KBM-7 (cell line): ENCODE data around the gene GM2A.
A peak's percentile ranks its signal among the peaks of the same experiment; 100 is the strongest.
"Not testable (repeated sequence)": the region's sequence is repeated elsewhere in the genome, so short reads cannot be mapped to it uniquely, and the experiment has no call there.

Source experiments
- DNase-seq: peaks from one replicate; pipeline ENCODE4 v3.0.0-alpha.2; 2015
- in situ Hi-C: fragments of 300-500 bp; cut with MboI; formaldehyde crosslinking; loops from 2 replicates; pipeline ENCODE4 v1.14.3; 2020; ENCODE audit warnings: low sequenced_read_pairs, low pct_unique_long_range_greater_than_20kb, mixed read lengths

The GM2A gene

DNA sequence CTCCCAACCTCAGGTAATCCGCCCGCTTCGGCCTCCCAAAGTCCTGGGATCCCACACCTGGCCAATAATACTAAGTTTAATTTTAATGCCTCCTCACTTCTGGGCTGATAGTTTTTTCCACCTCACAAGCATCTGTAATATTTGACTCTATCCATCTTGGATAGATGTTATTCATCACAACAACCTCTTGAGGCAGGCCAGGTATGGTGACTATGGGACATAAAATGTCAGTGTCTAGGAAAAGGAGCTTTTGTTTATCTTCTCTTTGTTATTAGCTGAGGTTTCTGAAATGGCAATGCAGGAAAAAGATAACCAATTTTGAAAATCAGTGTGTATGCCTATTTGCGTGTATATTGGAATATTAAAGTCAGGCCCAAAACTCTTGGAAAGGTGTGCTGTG, 27.9 kb upstream of the GM2A start:
- DNase-seq, result no peak
- in situ Hi-C loops, result no loop called here

- in situ Hi-C loops, result no loop called here
- DNase-seq, result no peak
Observed at GRCh38 chr5:151225475-151225874, 27.5 kb upstream of the GM2A start.

DNA sequence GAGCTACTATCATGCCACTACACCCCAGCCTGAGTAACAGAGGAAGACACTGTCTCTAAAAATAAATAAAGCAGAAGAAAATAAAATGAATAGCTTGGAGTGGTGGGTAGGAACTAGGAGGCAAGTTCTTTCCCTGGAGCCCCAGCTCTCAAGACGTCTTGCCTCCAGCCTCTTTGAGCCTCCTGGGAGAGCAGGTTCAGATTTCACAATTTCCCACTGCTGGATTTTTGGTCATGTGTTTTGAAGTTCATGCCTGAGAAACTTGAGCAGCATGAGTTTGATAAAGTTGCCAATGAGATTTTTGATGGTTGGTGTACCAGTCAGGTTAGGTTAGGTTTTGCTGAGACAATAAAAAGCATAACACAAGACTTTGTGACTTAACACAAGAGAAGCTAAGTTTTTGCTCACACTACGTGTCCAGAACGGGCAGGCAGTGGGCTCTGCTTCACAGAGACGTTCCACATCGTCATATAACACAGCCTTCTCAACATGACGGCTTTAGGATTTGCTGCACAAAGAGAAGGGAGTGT, 25.0 kb upstream of the GM2A start:
- in situ Hi-C loops, result no loop called here
- no peak for DNase-seq

- DNase-seq, result no peak
- in situ Hi-C loops, result no loop called here
Observed at GRCh38 chr5:151228986-151229385, 24.0 kb upstream of the GM2A start.

DNA sequence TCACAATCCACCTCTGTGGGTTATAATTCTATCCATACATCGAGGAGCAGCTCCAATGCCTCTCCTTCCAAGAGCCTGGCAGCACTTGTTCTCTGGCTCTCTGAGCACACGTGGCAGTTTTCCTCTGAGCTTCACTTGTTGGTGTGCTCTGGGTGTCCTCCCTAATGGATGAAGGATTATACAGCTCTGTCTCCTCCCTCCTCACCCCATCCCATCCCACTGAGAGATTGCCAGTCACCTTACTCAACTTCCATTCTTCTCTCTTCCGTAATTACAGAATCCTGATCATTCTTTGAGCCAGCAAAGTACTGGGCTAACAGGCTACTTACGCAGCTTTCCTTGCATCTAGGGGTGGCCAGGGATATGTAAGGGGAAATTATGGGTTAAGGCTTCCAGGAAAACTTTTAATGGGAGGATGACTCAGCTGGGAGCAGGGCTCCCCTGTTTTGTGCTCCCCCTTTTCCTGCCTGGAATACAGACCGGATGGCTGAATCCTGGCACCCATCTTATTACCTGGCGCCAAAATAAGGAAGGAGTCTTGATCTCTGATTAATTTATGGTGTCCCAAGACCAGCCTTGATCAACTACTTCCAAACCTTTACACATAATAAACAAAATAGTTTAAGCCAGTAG, 22.8 kb upstream of the GM2A start:
- no peak for DNase-seq
- in situ Hi-C loops, result no loop called here

DNA sequence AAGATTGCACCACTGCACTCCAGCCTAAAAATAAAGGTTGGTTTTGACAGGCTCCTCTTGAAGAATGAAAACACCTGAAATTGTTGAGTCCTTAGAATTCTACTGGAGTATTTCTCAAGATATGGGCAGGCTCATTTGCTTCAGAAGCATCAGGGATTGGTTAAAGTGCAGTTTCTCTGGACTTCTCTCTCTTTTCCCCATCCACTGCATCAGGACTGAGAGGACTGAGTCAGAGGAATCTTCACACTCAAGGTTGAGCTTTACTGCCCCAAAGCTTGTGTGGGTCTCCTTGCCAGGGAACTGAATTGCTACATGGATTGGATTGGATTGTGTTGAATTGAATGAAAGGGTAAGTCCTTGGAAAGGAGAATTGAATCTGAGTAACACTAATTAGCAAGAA, 21.6 kb upstream of the GM2A start:
- no peak for DNase-seq
- in situ Hi-C loops, result no loop called here

DNA sequence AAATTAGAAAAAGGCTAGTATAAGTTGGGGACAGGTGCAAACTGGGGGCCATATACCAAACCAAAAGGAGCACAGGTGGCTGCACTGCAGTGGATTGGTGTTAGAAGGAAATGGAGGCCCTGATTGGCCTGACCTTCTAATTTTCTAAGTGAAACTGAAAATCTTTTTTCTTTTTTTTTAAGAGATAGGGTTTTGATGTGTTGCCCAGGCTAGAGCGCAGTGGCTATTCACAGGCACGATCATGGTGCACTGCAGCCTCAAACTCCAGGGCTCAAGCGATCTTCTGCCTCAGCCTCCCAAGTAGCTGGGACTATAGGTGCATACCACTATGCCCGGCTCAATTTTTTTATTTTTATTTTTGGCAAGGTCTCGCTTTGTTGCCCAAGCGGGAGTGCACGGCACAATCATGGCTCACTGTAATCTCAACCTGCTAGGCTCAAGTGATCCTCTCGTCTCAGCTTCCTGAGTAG, 19.3 kb upstream of the GM2A start:
- no peak for DNase-seq
- in situ Hi-C loops, result no loop called here

GRCh38 chr5:151234476-151235238, 18.3 kb upstream of the GM2A start:
- in situ Hi-C loops, result no loop called here
- peak; percentile 55 for DNase-seq

DNA sequence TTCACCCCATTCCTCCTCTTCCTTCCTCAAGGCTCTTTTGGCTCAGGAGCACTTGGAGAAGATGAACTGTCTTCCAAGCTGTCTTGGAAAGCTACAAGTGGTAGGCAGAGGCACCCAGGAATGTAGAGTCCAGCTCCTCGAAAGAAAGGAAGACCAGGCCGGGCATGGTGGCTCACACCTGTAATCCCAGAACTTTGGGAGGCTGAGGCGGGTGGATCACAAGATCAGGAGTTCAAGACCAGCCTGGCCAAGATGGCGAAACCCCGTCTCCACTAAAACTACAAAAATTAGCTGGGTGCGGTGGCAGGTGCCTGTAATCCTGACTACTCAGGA, 17.8 kb upstream of the GM2A start:
- DNase-seq, in situ Hi-C loops: not testable (repeated sequence)

DNA sequence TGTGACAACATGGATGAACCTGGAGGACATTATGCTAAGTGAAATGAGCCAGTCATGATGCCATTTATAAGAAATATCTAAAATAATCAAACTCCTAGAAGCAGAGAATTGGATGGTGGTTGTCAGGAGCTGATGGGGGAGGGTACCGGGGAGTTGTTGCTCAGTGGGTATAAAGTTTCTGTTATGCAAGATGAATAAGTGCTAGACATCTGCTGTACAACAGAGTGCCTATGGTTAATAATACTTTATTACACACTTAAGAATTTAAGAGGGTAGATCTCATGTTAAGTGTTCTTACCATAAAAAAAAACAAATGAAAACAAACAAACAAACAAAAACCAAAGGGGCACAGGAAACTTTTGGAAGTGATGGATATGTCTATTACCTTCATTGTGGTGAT, 16.1 kb upstream of the GM2A start:
- in situ Hi-C loops, result no loop called here

DNA sequence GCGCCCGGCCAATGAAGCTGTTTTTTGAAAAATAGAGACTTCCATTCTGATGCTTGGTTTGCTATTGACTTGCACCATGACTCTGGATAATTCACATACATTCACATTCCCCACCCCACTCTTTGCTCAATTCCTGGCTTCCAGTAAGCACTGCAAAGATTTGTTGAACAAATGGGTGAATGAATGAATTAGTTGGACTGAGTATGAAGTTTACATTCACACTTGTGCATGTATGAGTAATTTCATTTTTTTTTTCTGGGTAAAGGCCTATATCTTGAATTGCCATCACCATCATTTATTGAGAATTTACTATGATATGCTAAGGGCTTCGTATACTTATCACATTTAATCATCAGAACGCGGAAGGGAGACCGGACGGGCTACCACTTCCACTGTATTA, 15.3 kb upstream of the GM2A start:
- in situ Hi-C loops, result no loop called here
- no peak for DNase-seq

More for the DNA sequence above, 16.1 kb upstream of the GM2A start:
- DNase-seq, result no peak

DNA sequence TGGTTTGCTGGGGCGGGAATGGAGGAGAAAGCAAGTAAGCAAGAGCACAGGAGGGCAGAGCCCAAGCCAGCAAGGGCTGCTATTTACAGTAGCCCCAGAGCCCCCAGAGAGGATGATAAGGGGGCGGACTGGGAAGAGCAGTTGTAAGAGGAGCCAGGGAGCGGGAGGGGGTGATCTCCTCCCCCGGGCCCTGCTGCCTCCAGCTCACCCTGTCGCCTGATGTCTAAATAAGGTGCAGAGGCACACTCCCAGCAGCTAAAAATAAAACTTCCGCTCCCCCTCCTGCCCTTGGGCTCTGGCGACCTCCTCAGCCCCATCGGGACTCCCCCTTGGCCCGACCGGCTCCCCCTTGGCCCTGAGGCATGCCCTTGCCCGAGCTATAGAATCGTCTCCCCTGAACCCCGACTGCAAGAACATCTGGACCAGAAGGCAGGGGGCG, 14.7 kb upstream of the GM2A start:
- no peak for DNase-seq
- in situ Hi-C loops, result no loop called here

DNA sequence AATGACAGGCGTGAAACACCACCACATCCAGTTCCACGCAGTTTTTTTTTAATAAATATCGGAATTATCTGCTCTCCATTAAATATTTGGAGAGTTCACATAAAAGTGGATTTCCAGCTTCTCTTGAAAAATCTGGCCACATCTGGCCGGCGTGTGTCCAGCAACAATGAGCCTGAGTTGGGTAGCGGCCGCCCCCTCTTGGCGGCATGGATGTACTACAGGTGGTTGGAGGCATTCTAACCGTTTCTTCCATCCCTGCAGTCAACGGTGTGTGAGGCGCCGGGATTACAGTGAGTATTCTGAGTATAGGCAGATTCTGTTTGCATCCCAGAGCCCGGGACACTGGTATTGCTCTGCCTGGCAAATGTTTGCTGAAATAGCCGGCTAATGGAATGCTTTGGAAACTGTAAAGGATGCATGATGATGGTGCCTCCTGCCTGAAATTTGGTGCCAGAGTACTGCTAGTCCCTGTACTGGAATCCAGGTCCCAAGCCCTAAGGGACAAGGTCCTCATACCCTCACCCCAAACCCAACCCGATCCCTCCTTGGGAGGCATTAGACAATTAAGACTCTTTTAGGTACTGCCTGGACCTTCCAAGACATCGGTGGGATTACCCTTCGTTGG, 13.6 kb upstream of the GM2A start:
- in situ Hi-C loops, result no loop called here
- peak; percentile 82 for DNase-seq

DNA sequence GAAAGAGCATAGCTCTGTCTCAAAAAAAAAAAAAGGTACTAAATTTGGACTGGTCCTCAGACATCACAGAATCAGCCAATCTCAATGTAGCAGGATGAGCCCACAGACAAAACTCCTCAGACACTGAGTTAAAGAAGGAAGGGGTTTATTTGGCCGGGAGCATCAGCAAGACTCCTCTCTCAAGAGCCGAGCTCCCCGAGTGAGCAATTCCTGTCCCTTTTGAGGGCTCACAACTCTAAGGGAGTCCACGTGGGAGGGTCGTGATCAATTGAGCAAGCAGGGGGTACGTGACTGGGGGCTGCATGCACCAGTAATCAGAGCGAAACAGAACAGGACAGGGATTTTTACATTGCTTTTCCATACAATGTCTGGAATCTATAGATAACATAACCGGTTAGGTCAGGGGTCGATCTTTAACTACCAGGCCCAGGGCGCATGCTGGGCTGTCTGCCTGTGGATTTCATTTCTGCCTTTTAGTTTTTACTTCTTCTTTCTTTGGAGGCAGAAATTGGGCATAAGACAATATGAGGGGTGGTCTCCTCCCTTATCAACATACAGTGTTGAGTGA, 12.6 kb upstream of the GM2A start:
- in situ Hi-C loops, result not testable (repeated sequence)

DNA sequence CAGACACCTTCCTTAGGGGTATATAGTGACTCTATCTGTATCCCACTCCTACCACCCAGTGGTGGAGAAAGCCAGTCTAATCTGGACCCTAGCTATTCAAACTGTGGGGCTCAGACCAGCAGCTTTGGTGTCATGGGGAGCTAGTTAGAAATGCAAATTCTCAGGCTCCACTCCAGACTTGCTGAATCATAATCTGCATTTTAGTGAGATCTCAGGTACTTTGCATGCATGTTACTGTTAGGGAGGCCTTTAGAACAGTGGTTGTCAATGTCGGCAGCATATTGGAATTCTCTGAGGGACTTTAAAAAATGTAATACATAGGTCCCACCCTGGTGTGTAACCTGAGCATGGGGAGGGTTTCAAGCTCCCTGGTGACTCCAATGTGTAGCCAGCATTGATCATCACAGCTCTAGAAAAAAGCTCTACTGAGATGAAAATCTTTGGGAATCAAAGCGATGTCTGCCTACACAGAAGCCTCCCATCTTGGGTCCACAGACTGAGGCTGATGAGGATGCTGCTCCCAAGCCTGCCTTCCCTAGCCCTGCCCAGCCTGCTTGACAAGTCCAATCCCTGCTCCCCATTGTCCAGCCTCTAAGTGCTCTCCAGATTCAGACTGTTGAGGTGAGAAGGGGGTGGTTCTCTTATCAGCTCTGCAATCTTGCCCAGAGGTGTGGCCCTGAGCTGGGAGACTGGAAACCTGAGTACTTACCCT, 11.9 kb upstream of the GM2A start:
- no peak for DNase-seq
- in situ Hi-C loops, result no loop called here

More for the DNA sequence above, 12.6 kb upstream of the GM2A start:
- not testable (repeated sequence) for DNase-seq

- in situ Hi-C loops, result no loop called here
- no peak for DNase-seq
Observed at GRCh38 chr5:151243127-151243526, 9.9 kb upstream of the GM2A start.

DNA sequence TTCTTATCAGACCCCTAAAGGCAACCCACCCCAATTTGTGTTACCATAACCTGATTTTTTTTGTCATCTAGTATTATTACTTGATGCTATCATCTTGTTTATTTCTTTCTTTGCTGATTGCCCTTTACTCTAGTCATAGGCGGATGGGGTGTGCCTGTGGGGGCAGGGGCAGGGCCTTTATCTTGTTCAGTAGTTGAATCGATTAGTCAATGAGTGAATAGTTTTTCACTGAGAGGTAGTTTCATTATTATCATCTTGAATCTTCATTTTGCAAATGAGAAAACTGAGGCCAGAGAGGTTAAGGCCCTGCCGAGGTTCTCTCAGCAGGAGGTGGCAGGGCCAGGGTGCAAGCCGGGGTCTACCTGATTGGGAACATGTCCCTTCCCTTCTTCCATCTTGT, 9.4 kb upstream of the GM2A start:
- DNase-seq, result no peak
- in situ Hi-C loops, result no loop called here

GRCh38 chr5:151244206-151244605, 8.8 kb upstream of the GM2A start:
- no peak for DNase-seq
- in situ Hi-C loops, result no loop called here

GRCh38 chr5:151245680-151246219, 7.2 kb upstream of the GM2A start:
- in situ Hi-C loops, result no loop called here
- DNase-seq, result no peak
